ENCODE data around the gene PMFBP1.

Gene PMFBP1

DNA sequence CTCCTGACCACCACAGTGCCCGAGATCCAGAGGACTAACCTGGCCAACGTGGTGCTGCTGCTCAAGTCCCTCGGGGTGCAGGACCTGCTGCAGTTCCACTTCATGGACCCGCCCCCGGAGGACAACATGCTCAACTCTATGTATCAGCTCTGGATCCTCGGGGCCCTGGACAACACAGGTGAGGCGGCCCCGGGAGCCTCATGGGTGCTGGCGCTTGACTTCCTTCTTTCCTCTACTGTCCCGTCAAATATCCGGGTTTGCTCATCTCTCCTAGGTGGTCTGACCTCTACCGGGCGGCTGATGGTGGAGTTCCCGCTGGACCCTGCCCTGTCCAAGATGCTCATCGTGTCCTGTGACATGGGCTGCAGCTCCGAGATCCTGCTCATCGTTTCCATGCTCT is 64.6 kb downstream of the PMFBP1 start:
- Histone ChIP-seq H3K27me3 (no peaks in the 10 kb centered on the region), H3K4me1 (no peaks in the 10 kb centered on the region), H3K36me3 (peaks cover 97 to 100% (median 100%) of the 10 kb centered on the region in 3 donors), H3K9me3 (no peaks in the 10 kb centered on the region), H3K4me3 (no peak overlapping the region), H3K27ac (no peak overlapping the region)
- intact Hi-C loops (cut with DNase I; ENCODE audit: low total_unique reads): no loop called here
- TF ChIP-seq, protein P1, sequence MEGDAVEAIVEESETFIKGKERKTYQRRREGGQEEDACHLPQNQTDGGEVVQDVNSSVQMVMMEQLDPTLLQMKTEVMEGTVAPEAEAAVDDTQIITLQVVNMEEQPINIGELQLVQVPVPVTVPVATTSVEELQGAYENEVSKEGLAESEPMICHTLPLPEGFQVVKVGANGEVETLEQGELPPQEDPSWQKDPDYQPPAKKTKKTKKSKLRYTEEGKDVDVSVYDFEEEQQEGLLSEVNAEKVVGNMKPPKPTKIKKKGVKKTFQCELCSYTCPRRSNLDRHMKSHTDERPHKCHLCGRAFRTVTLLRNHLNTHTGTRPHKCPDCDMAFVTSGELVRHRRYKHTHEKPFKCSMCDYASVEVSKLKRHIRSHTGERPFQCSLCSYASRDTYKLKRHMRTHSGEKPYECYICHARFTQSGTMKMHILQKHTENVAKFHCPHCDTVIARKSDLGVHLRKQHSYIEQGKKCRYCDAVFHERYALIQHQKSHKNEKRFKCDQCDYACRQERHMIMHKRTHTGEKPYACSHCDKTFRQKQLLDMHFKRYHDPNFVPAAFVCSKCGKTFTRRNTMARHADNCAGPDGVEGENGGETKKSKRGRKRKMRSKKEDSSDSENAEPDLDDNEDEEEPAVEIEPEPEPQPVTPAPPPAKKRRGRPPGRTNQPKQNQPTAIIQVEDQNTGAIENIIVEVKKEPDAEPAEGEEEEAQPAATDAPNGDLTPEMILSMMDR (IDR thresholded peaks at IDR 0.05): no peak
- no peak for DNase-seq

DNA sequence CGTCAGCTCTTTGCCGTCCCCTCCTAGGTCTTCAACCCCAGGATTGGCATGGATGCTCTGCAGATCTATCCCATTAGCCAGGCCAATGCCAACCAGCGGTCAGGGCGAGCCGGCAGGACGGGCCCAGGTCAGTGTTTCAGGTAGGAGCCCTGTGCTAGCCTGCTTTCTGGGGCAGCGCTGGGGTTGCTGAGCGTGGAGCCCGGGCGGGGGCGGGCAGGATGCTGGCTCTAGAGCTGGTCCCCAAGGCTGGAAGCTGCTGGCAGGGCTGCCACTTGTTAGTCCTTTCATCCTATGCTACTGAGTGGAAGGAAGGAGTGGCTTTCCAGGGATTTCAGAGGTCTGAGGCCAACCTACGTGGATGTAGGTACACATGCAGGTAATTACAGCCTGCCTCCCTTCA is 66.0 kb downstream of the PMFBP1 start:
- intact Hi-C loops (cut with DNase I; ENCODE audit: low total_unique reads): no loop called here
- no peaks in the 10 kb centered on the region for H3K9me3 ChIP-seq
- H3K27ac ChIP-seq: no peak overlapping the region
- DNase-seq: no peak
- TF ChIP-seq, protein P1 (IDR thresholded peaks at IDR 0.05): no peak
- no peak overlapping the region for H3K4me3 ChIP-seq
- no peaks in the 10 kb centered on the region for H3K4me1 ChIP-seq
- H3K27me3 ChIP-seq: no peaks in the 10 kb centered on the region
- peaks cover 98 to 100% (median 100%) of the 10 kb centered on the region in 3 donors for H3K36me3 ChIP-seq

DNA sequence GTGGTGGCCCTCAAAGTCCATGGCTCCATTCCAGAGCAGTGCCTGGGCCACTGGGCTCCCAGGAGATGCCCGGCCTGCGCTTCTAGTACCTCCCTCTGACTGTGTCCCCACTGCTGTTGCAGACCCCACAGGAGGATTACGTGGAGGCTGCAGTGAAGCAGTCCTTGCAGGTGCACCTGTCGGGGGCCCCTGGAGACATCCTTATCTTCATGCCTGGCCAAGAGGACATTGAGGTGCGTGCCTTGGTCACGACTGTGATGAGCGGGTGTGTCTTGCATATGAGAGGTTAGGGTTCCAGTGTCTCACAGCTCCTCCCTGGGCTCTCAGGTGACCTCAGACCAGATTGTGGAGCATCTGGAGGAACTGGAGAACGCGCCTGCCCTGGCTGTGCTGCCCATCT is 67.0 kb downstream of the PMFBP1 start:
- Histone ChIP-seq H3K27ac (no peak overlapping the region), H3K4me1 (no peaks in the 10 kb centered on the region), H3K4me3 (no peak overlapping the region), H3K36me3 (peaks cover 100% of the 10 kb centered on the region in 3 donors), H3K27me3 (no peaks in the 10 kb centered on the region), H3K9me3 (no peaks in the 10 kb centered on the region)
- TF ChIP-seq, protein P1 (IDR thresholded peaks at IDR 0.05): no peak
- no peak for DNase-seq
- intact Hi-C loops (cut with DNase I; ENCODE audit: low total_unique reads): no loop called here

DNA sequence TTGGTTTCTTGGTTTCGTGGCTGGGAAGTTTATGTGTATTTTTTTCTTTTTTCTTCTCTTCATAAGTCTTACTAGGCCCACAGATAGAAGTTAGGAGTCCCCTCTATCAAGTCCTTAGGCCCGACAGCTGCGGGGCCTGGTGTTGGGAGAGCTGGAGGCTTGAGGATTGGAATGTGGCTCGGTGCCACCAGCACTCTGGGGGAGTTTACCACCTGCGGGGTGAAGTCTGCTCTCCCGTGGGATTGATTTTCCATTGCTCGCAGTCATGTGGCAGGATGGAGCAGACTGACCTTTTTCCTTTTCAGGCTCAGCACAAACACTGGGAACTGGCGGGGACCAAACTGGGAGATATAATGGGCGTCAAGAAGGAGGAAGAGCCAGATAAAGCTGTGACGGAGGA is 70.8 kb downstream of the PMFBP1 start:
- Histone ChIP-seq H3K27me3 (no peaks in the 10 kb centered on the region), H3K4me1 (no peaks in the 10 kb centered on the region), H3K9me3 (no peaks in the 10 kb centered on the region), H3K27ac (no peak overlapping the region), H3K36me3 (peaks cover 93 to 100% (median 100%) of the 10 kb centered on the region in 3 donors), H3K4me3 (no peak overlapping the region)
- no peak for DNase-seq
- intact Hi-C loops (cut with DNase I; ENCODE audit: low total_unique reads): no loop called here
- TF ChIP-seq, protein P1 (IDR thresholded peaks at IDR 0.05): no peak

DNA sequence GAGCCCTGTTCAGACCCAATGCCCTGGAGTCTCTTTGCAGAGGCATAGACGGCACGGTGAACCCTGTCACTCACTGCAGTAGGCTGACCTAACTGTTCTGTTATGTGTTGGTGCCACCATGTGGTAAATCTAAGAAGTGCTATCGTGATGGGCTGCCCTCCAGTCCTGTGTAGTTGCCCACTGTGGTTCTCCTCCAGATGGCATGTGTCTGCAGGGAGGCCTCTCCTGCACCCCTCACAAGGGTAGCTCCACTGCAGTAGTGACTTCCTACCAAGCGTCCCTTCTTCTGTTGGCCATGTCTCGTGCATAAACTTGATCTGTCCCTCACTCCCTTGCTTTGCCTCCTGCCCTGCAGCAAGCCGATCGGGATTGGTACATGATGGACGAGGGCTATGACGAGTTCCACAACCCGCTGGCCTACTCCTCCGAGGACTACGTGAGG is 72.6 kb downstream of the PMFBP1 start:
- Histone ChIP-seq H3K4me3 (no peak overlapping the region), H3K27ac (no peak overlapping the region), H3K36me3 (peaks cover 77 to 85% (median 85%) of the 10 kb centered on the region in 3 donors), H3K4me1 (peaks cover 0 to 18% (median 10%) of the 10 kb centered on the region in 4 donors), H3K9me3 (no peaks in the 10 kb centered on the region), H3K27me3 (no peaks in the 10 kb centered on the region)
- no peak for DNase-seq
- intact Hi-C loops (cut with DNase I; ENCODE audit: low total_unique reads): loop anchor here (5.0 kb wide), 1 partner anchor 87 kb away; no protein-coding TSS in a partner anchor
- TF ChIP-seq, protein P1 (IDR thresholded peaks at IDR 0.05): peak; percentile 41 to 56

DNA sequence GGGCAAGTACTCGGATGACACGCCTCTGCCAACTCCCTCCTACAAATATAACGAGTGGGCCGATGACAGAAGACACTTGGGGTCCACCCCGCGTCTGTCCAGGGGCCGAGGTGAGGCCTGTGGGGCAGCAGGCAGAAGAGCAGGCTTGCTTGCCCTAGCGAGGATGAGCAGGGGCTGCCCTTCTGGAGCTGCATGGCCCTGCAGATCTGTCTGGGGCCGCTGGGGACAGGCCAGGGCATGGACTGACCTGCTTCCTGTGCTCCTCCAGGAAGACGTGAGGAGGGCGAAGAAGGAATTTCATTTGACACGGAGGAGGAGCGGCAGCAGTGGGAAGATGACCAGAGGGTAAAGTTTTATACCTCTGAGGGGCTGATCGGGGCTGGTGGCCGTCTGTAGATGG is 73.0 kb downstream of the PMFBP1 start:
- peaks cover 0 to 21% (median 12%) of the 10 kb centered on the region in 4 donors for H3K4me1 ChIP-seq
- H3K9me3 ChIP-seq: no peaks in the 10 kb centered on the region
- TF ChIP-seq, protein P1 (IDR thresholded peaks at IDR 0.05): no peak
- no peak overlapping the region for H3K4me3 ChIP-seq
- intact Hi-C loops (cut with DNase I; ENCODE audit: low total_unique reads): loop anchor here (5.0 kb wide), 1 partner anchor 87 kb away; no protein-coding TSS in a partner anchor
- DNase-seq: no peak
- H3K27me3 ChIP-seq: no peaks in the 10 kb centered on the region
- no peak overlapping the region for H3K27ac ChIP-seq
- H3K36me3 ChIP-seq: peaks cover 73 to 81% (median 80%) of the 10 kb centered on the region in 3 donors
